GM12892 (cell line): ENCODE results near the gene CPA2.

ENCODE experiments used
- POLR2A ChIP-seq: IDR thresholded peaks from 2 replicates; pipeline ENCODE4 v1.6.1; 2011; ENCODE audit warnings: low read depth, low read length, control low read depth
- POLR2AphosphoS5 ChIP-seq: IDR thresholded peaks from 2 replicates; pipeline ENCODE4 v1.6.1; 2011; ENCODE audit warnings: low read depth, low read length, control low read depth
- TAF1 ChIP-seq: IDR thresholded peaks from 2 replicates; pipeline ENCODE4 v1.6.1; 2011; ENCODE audit warnings: low read depth, mild to moderate bottlenecking, control low read depth, low read length, borderline replicate concordance

DNA sequence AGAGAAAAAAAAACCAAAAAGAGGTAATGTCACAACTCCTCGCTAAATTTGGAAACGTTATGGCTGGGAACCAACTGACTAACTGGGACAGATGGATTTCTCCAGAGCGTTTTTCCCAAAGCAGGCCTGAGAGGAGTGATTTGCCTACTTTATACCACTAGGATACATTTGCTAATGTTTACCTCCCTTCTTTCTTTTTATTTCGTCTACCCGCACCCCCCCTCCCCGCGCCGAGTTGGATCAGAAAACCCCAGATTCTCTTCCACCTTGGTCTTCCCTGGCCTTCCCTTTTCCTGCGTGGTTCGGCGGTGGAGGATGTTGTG lies 7.2 kb downstream of the CPA2 start:
- TF ChIP-seq POLR2AphosphoS5: no peak
- TF ChIP-seq POLR2A: no peak
- TF ChIP-seq TAF1: no peak
